K562 (cell line): ENCODE measurements around the gene RPS17. TPM values are rescaled to one million over a fixed set of nuclear protein-coding genes. Genes with fewer than 3 reads are reported as not detected.

ENCODE experiments used
- ATAC-seq: fragments of 200-7000 bp; cut with Tn5 transposase; 3 replicates; pipeline ENCODE4 v1.9.1; 2020; ENCODE audit warnings: moderate library complexity
- BruUV-seq: library from RNA; stranded (reverse); fragments of 400-500 nt; replicated peaks from 2 replicates; lab custom pipeline; 2021; lab: Mats Ljungman, UMichigan
- CTCF ChIA-PET: fragments of 300-600 bp; formaldehyde crosslinking; extraction: SDS; loops from one replicate; lab custom pipeline; 2021; ENCODE audit warnings: low intra/inter-chr PET ratio; lab: Yijun Ruan, JAX
- POLR2A ChIA-PET: fragments of 300-600, 350-650 bp; sonication (Branson Sonifier 250); formaldehyde crosslinking; extraction: SDS; loops from one replicate; lab custom pipeline; 2021; ENCODE audit warnings: antibody characterized with exemption, inconsistent platforms; lab: Yijun Ruan, JAX
- DNase-seq, 4 experiments: peaks; one replicate each; pipeline versions ENCODE4 v3.0.0 to v3.0.0-alpha.2; 2011 to 2018; ENCODE audit warnings: low spot score in 3 of 4, mixed read lengths in 3 of 4; ENCODE audit errors: extremely low read depth in 1 of 4
- FAIRE-seq: peaks from 2 replicates; lab custom pipeline; 2011; peaks lifted over from hg19 to GRCh38; lab: Jason Lieb, UNC
- H2AFZ ChIP-seq: 2 replicates; pipeline ENCODE4 v1.6.0; 2011; ENCODE audit warnings: low read depth, low read length, control low read depth, inconsistent platforms
- H3K27ac ChIP-seq: fragments of 200-600 bp; 3 replicates; pipeline ENCODE4 v1.8.0; 2011; ENCODE audit warnings: low read depth, mild to moderate bottlenecking, control low read depth, inconsistent platforms, low read length, moderate library complexity, mixed read lengths; ENCODE audit errors: extremely low read depth
- H3K27me3 ChIP-seq, 2 experiments: fragments of 300-600 bp in 1 of 2; 2 replicates in 1 of 2; 3 replicates in 1 of 2; pipeline versions ENCODE4 v1.6.0 to v1.8.0; 2011; ENCODE audit warnings: inconsistent platforms in 2 of 2, low read length in 2 of 2, mild to moderate bottlenecking in 1 of 2, mixed read lengths in 1 of 2, moderate library complexity in 1 of 2; ENCODE audit not compliant: control insufficient read depth in 2 of 2, insufficient read depth in 2 of 2
- H3K36me3 ChIP-seq: fragments of 300-600 bp; 3 replicates; pipeline ENCODE4 v1.8.0; 2011; ENCODE audit warnings: mild to moderate bottlenecking, low read length, inconsistent platforms; ENCODE audit not compliant: control insufficient read depth, insufficient read depth
- H3K4me1 ChIP-seq, 2 experiments: fragments of 200-600 bp in 1 of 2; replicated peaks in 1 of 2; 2 replicates in 1 of 2; 3 replicates in 1 of 2; pipeline versions ENCODE4 v1.5.1 to v1.8.0; 2011; ENCODE audit warnings: inconsistent platforms in 2 of 2, low read length in 2 of 2, mild to moderate bottlenecking in 1 of 2, mixed read lengths in 1 of 2, moderate library complexity in 1 of 2; ENCODE audit not compliant: control insufficient read depth in 2 of 2, insufficient read depth in 2 of 2
- H3K4me2 ChIP-seq: 2 replicates; pipeline ENCODE4 v1.6.1; 2011; ENCODE audit warnings: low read length, control low read depth, inconsistent platforms, mixed read lengths; ENCODE audit not compliant: insufficient read depth
- H3K4me3 ChIP-seq: fragments of 200-600 bp; sonication (generic), shearing (Covaris generic); 2 replicates; pipeline ENCODE4 v1.5.1; 2016; ENCODE audit warnings: control low read depth, inconsistent platforms
- H3K79me2 ChIP-seq: fragments of 200-600 bp; 3 replicates; pipeline ENCODE4 v1.8.0; 2011; ENCODE audit warnings: low read length, inconsistent platforms; ENCODE audit not compliant: control insufficient read depth, insufficient read depth
- H3K9ac ChIP-seq, 2 experiments: 2 replicates each; pipeline versions ENCODE4 v1.6.0 to v1.6.1; 2011; ENCODE audit warnings: low read depth in 2 of 2, low read length in 2 of 2, control low read depth in 1 of 2, inconsistent platforms in 1 of 2, mild to moderate bottlenecking in 1 of 2, mixed read lengths in 1 of 2; ENCODE audit not compliant: insufficient read depth in 1 of 2
- H3K9me1 ChIP-seq: one replicate; pipeline ENCODE4 v1.6.0; 2011; ENCODE audit warnings: inconsistent platforms, mild to moderate bottlenecking, low read length, moderate library complexity; ENCODE audit not compliant: control insufficient read depth, insufficient read depth
- H3K9me3 ChIP-seq: replicated peaks from 2 replicates; pipeline ENCODE4 v1.5.1; 2011; ENCODE audit warnings: low read depth, low read length, inconsistent platforms; ENCODE audit not compliant: control insufficient read depth, insufficient read depth
- H4K20me1 ChIP-seq: replicated peaks from 2 replicates; pipeline ENCODE4 v1.6.1; 2011; ENCODE audit warnings: low read length, inconsistent platforms, mixed read lengths; ENCODE audit not compliant: control insufficient read depth, insufficient read depth
- EHMT2 ChIP-seq: fragments of 450-650 bp; IDR thresholded peaks from 2 replicates; pipeline ENCODE4 v1.6.1; 2018; ENCODE audit warnings: antibody characterized with exemption
- NFXL1 ChIP-seq: fragments of 450-650 bp; formaldehyde crosslinking; IDR thresholded peaks from 2 replicates; pipeline ENCODE4 v1.4.0; 2021; ENCODE audit warnings: mild to moderate bottlenecking
- PCBP2 ChIP-seq: fragments of 200-400 bp; formaldehyde crosslinking; IDR thresholded peaks from 2 replicates; pipeline ENCODE4 v1.6.1; 2018; ENCODE audit warnings: low read length, low read depth, mild to moderate bottlenecking, moderate library complexity; ENCODE audit not compliant: poor library complexity, severe bottlenecking
- SIN3A ChIP-seq, 2 experiments: fragments of 150-350 bp in 1 of 2; IDR thresholded peaks; 2 replicates each; pipeline ENCODE4 v1.6.1; 2011 to 2016; ENCODE audit warnings: borderline replicate concordance in 2 of 2, low read depth in 2 of 2, low read length in 2 of 2, mild to moderate bottlenecking in 2 of 2, moderate library complexity in 2 of 2; ENCODE audit not compliant: control insufficient read depth in 1 of 2
- SMAD2 ChIP-seq: fragments of 150-350 bp; IDR thresholded peaks from 2 replicates; pipeline ENCODE4 v1.6.1; 2014; ENCODE audit warnings: low read depth, mild to moderate bottlenecking, low read length
- THRA ChIP-seq: fragments of 450-650 bp; IDR thresholded peaks from 2 replicates; pipeline ENCODE4 v1.6.1; 2017; ENCODE audit warnings: mild to moderate bottlenecking, moderate library complexity
- TRIM24 ChIP-seq, 2 experiments: fragments of 450-650 bp; IDR thresholded peaks; 2 replicates each; pipeline ENCODE4 v1.6.1; 2016
- WGBS: fragments of 100-300 bp; shearing (Covaris generic); methylation state at CpG from one replicate; pipeline ENCODE4 v1.1.6; 2016; ENCODE audit warnings: low coverage, mixed read lengths; ENCODE audit not compliant: insufficient coverage; ENCODE audit errors: missing lambda C conversion rate; 5-methylcytosine and 5-hydroxymethylcytosine counted together
- in situ Hi-C: fragments of 300-500 bp; cut with MboI; formaldehyde crosslinking; loops from 4 replicates; pipeline ENCODE4 v1.15.0; 2018; ENCODE audit warnings: inconsistent platforms, mixed read lengths
- intact Hi-C: fragments of 100-400 bp; cut with micrococcal nuclease; formaldehyde crosslinking; loops from 2 replicates; pipeline ENCODE4 v1.14.2; 2022
- polyA plus RNA-seq, 8 experiments: library from polyadenylated mRNA; depleted of rRNA in 4 of 8; stranded (reverse) in 5 of 8; unstranded in 3 of 8; fragments of >200 nt; fragmentation: Nextera tagmentation in 2 of 8; fragmentation: Illumina TruSeq in 1 of 8; extraction: Ambion mirVana in 2 of 8; extraction: Trizol in 1 of 8; gene quantifications; 2 replicates each; pipeline versions ENCODE4 v1.2.1 to v1.2.3, GENCODE V29; 2011 to 2014; ENCODE audit warnings: inconsistent platforms in 1 of 8, missing spikeins in 1 of 8
- total RNA-seq, 7 experiments: library from RNA; depleted of rRNA in 6 of 7; stranded (reverse); fragments of >200 nt in 6 of 7; fragmentation: Illumina TruSeq in 2 of 7; extraction: Trizol in 2 of 7; gene quantifications; 2 replicates each; pipeline versions ENCODE4 v1.2.1 to v1.2.3, GENCODE V29; 2011 to 2021; ENCODE audit warnings: low replicate concordance in 1 of 7

RPS17 gene
- total and polyA plus RNA-seq, 9 of the 15 experiments (the other 6 are each of a cell fraction or from before 2014, with no cell fraction given): 1,988 to 6,515 (median 5,229) TPM

DNA sequence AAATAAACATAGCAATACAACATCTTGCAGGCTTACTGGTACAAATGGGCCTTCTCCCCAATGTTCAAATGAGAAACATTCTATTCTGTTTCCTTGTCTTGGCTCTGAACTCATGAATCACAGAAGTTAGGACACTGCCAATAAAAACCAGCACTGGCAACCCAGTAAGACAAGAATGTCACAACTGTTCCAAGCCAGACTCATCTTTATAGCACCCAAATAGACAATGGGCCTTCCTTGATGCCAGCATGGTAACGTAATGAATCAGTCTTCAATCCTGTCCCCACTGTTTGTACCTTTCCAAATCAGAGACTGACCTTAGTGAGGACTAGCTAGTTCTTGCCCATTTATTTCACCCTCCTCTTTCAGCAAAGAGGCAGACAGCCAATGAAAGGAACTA, 14.1 kb upstream of the RPS17 start:
- H4K20me1 ChIP-seq: no peaks in the 10 kb centered on the region; the same call in 1 of the 2 replicates
- H3K9me3 ChIP-seq: no peaks in the 10 kb centered on the region
- POLR2A ChIA-PET: interaction anchor here (12.0 kb wide), 1 partner anchor 14 kb away, joined by 95 read pairs; the partner anchor contains the start of gene RPS17
- H3K27ac ChIP-seq: no peak overlapping the region
- H3K4me2 ChIP-seq: no peak overlapping the region
- no peaks in the 10 kb centered on the region for H3K79me2 ChIP-seq
- no TSS peak for BruUV-seq
- no peak overlapping the region for H3K4me3 ChIP-seq
- H3K9me1 ChIP-seq: no peaks in the 10 kb centered on the region
- in situ Hi-C loops: no loop called here
- H3K27me3 ChIP-seq: no peaks in the 10 kb centered on the region
- peaks cover 84% of the 10 kb centered on the region for H3K36me3 ChIP-seq
- no peak for ATAC-seq
- WGBS: 88% methylated on average over 1 of the region's 1 CpG
- TF ChIP-seq PCBP2 (no peak), EHMT2 (no peak)
- TF ChIP-seq, all 486 proteins: peak for 0
- no peak overlapping the region for H2AFZ ChIP-seq
- no peak overlapping the region for H3K9ac ChIP-seq
- no peak for FAIRE-seq
- DNase-seq: no peak
- CTCF ChIA-PET: no interaction called here
- intact Hi-C loops: no loop called here
- peaks cover 4 to 6% of the 10 kb centered on the region in 2 experiments; a peak in 4 of 5 replicates for H3K4me1 ChIP-seq

- ChIA-PET CTCF (no interaction called here), POLR2A (interaction anchor here (0.6 to 12.0 kb wide), 2 partner anchors 13 to 16 kb away, joined by 3 to 95 read pairs; partner anchors contain the start of gene RPS17)
- H3K9me1 ChIP-seq: no peaks in the 10 kb centered on the region
- DNase-seq (no peak), ATAC-seq (no peak), FAIRE-seq (no peak)
- TF ChIP-seq THRA (no peak), SMAD2 (no peak), NFXL1 (CRISPR knock-in tag) (no peak), TRIM24 (IDR thresholded peaks at IDR 0.05) (no peak), SIN3A (IDR thresholded peaks at IDR 0.05; ENCODE audit: borderline replicate concordance in 2 of 2, control insufficient read depth in 1 of 2, low read depth in 2 of 2, low read length in 2 of 2) (no peak)
- H3K4me1 ChIP-seq: peaks cover 9 to 11% of the 10 kb centered on the region in 2 experiments; a peak in 4 of 5 replicates
- intact Hi-C loops: no loop called here
- WGBS: 90% methylated on average over 1 of the region's 1 CpG
- H3K79me2 ChIP-seq: no peaks in the 10 kb centered on the region
- in situ Hi-C loops: no loop called here
- no peak overlapping the region for H3K9ac ChIP-seq
- no peak overlapping the region for H3K27ac ChIP-seq
- no peak overlapping the region for H2AFZ ChIP-seq
- no TSS peak for BruUV-seq
- H3K27me3 ChIP-seq: no peaks in the 10 kb centered on the region
- no peaks in the 10 kb centered on the region for H3K9me3 ChIP-seq
- H3K36me3 ChIP-seq: peaks cover 86% of the 10 kb centered on the region
- H3K4me3 ChIP-seq: no peak overlapping the region
- no peaks in the 10 kb centered on the region; the same call in 1 of the 2 replicates for H4K20me1 ChIP-seq
- no peak overlapping the region for H3K4me2 ChIP-seq
These were observed 13.6 kb upstream of the RPS17 start for GRCh38 chr15:82553846-82554245.
